ENCODE measurements around the gene IDUA. TPM values are rescaled to one million over a fixed set of nuclear protein-coding genes. Genes with fewer than 3 reads are reported as not detected.
A peak's percentile ranks its signal among the peaks of the same experiment; 100 is the strongest.

Gene IDUA
- total RNA-seq, 4 donors from 2014 or later = 40.4 to 114 (median 71.4) TPM

DNA sequence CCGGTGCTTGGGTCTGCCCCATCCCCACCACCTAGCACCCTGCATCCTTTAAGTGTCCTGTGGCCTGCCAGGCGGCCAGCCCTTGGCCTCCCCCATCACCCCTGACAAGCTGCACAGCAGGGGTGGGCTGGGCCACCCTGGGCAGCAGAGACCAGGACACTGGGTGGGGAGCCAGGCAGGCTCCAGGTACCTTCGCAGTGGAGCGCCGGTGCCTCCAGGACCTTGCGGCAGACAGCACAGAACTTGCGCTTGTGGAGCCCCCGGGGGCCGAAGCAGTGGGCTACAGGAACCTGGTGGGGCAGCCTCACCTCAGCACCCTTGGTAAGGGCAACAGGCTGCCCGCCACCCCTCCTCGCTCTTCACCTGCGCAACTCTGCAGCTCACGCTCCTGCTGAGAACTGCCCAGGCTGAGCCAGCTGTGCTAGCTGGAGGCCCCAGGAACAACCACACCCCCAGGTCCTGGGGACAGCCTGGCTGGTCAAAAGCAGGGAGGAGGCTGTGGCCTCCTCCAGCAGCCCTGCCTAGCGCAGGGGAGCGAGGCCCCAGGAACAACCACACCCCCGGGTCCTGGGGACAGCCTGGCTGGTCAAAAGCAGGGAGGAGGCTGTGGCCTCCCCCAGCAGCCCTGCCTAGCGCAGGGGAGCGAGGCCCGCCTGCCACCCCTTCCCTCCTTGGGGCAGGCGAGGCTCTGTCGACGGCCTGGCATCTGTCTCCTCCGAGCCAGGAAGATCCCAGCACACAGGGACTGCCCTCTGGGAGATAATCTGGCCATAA is 18.0 kb upstream of the IDUA start:
- Histone ChIP-seq H3K27ac (no peak overlapping the region), H3K4me1 (peaks cover 4 to 29% (median 14%) of the 10 kb centered on the region in 4 donors), H3K36me3 (peaks cover 0 to 44% (median 0%) of the 10 kb centered on the region in 3 donors), H3K27me3 (no peaks in the 10 kb centered on the region), H3K4me3 (no peak overlapping the region), H3K9me3 (no peaks in the 10 kb centered on the region)
- TF ChIP-seq POLR2A (IDR thresholded peaks at IDR 0.05) = no peak
- TF ChIP-seq, protein P1, sequence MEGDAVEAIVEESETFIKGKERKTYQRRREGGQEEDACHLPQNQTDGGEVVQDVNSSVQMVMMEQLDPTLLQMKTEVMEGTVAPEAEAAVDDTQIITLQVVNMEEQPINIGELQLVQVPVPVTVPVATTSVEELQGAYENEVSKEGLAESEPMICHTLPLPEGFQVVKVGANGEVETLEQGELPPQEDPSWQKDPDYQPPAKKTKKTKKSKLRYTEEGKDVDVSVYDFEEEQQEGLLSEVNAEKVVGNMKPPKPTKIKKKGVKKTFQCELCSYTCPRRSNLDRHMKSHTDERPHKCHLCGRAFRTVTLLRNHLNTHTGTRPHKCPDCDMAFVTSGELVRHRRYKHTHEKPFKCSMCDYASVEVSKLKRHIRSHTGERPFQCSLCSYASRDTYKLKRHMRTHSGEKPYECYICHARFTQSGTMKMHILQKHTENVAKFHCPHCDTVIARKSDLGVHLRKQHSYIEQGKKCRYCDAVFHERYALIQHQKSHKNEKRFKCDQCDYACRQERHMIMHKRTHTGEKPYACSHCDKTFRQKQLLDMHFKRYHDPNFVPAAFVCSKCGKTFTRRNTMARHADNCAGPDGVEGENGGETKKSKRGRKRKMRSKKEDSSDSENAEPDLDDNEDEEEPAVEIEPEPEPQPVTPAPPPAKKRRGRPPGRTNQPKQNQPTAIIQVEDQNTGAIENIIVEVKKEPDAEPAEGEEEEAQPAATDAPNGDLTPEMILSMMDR (IDR thresholded peaks at IDR 0.05) = no peak
- DNase-seq = no peak

DNA sequence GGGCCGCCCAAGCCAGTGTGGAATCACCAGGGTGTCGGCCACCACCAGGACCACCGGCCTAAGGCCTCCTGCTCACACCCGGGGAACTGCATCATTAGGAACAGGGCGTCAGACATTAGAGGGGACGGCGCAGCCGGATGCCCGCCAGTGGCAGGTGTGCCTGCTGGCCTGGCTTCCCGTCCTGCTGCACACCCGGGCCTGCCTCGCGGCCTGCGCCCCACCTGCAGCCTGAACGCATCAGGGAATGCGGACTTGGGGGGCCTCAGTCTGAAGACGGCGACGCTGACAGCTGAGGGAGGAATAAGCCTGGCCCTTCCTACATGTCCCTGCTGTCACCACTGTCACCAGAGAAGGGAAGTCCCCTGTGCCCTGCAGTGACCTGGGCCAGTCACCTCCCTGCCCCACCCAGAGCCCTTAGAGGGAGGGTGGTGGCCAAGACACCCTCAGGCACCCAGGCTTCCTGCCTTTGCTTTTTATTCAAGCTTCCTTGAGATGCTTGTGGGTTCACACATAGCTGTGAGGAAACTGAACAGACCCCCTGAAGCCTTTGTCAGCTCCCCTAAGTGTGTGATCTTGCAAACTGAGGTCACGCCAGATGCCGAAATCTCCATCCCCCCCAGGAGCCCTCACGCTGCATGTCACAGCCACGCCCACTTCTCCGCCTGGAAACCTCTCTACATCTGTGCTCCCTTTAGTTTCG is 16.6 kb upstream of the IDUA start:
- DNase-seq = no peak

DNA sequence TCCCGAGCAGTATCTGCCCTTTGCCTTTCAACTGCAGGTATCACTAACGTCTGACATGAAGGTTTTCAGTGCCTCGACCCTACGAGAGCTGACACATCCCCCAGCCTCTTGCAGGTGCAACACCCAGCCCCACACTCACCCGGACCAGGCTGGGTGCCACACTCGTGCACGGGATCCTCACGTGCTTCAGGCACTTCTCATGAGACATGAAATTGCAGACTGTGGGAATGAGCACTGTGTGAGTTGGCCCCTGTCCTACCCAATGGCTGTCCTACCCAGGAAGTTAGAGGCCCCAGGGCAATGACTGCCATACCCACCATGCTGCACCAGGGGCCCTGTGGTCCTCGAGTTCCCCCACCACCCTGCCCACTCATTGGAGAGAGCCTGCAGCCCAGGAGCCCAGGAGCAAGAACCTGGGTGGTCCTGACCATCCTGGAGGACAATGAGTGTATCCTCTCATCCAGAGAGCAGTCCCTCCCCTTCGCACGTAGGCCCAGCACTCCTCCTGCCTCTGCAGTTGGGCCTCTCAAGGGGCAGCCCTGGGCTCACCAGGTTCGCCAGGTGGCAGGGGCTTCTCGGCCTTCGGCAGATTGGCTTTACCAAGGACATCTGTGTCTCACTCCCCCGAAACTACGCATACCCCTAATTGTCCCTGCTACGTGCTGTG is 15.9 kb upstream of the IDUA start:
- H3K9me3 ChIP-seq = peaks cover 0 to 9% (median 0%) of the 10 kb centered on the region in 4 donors
- H3K4me1 ChIP-seq = peaks cover 4 to 27% (median 16%) of the 10 kb centered on the region in 4 donors
- peak overlapping the region in 3 of 4 donors; percentile 80 to 99 (median 92) for H3K27ac ChIP-seq
- H3K4me3 ChIP-seq = peak overlapping the region in 2 of 4 donors; percentile 80 to 98
- DNase-seq = peak in 2 of 3 donors; percentile 64 to 72
- TF ChIP-seq, protein P1 (IDR thresholded peaks at IDR 0.05) = no peak
- no peak for TF ChIP-seq POLR2A (IDR thresholded peaks at IDR 0.05)
- H3K36me3 ChIP-seq = peaks cover 0 to 28% (median 0%) of the 10 kb centered on the region in 3 donors
- H3K27me3 ChIP-seq = no peaks in the 10 kb centered on the region

More for the DNA sequence above, 16.6 kb upstream of the IDUA start:
- Histone ChIP-seq H3K27me3 (no peaks in the 10 kb centered on the region), H3K4me1 (peaks cover 4 to 27% (median 16%) of the 10 kb centered on the region in 4 donors), H3K4me3 (no peak overlapping the region), H3K9me3 (peaks cover 0 to 9% (median 0%) of the 10 kb centered on the region in 4 donors), H3K36me3 (peaks cover 0 to 35% (median 0%) of the 10 kb centered on the region in 3 donors), H3K27ac (peak overlapping the region in 3 of 4 donors; percentile 80 to 99 (median 92))
- TF ChIP-seq, protein P1 (IDR thresholded peaks at IDR 0.05) = no peak
- no peak for TF ChIP-seq POLR2A (IDR thresholded peaks at IDR 0.05)

DNA sequence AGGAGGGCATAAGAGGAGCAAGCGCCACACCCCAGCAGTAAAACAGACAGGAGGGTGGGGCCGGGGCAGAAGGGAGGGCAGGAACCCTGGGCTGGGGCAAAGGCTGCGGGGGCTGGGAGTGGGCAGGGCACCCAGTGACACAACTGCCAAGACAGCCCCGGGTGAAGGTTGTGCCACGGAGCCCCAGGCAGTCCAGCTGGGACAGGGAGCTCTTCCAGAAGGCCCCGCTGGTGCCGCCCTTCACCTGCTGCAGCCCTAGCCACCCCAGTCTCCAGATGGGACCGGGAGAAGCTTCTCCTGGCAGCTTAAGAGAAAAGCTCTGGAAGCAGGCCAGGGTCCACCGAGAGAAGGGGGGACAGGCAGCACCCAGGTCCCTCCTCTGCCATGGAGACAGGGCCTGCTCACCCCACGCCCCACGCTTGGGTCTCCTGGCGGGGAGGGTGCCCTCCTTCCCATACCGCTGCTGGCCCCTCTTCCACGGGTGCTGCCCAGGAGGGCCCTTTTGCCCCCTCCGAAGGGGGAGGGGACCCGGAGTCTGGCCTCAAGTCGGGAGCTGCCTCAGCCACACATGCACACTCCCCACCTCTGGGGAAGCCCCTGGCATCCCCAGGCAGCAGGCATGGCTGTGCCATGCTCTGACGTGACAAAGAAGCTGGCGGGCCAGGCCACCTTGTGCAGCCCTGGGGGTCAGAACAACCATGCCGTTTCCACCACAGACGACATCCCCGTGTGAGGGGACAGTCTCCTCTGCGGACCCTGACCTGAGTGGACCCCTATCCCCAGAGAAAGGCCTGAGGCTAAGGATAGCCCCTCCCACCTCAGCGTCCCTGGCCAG is 15.0 kb upstream of the IDUA start:
- DNase-seq = peak in 2 of 3 donors; percentile 93 to 96
- TF ChIP-seq, protein P1 (IDR thresholded peaks at IDR 0.05) = peak in 1 of 6 experiments; percentile 5
- TF ChIP-seq POLR2A (IDR thresholded peaks at IDR 0.05) = peak; percentile 95 to 98
- Histone ChIP-seq H3K36me3 (peaks cover 0 to 19% (median 0%) of the 10 kb centered on the region in 3 donors), H3K4me3 (peak overlapping the region; percentile 60 to 98 (median 82)), H3K4me1 (peaks cover 4 to 27% (median 16%) of the 10 kb centered on the region in 4 donors), H3K27me3 (no peaks in the 10 kb centered on the region), H3K9me3 (peaks cover 0 to 9% (median 0%) of the 10 kb centered on the region in 4 donors), H3K27ac (peak overlapping the region; percentile 67 to 99 (median 86))

Measured in Peyer's patch (tissue), 4 donors.